HEK293 (cell line): ENCODE data around the gene RWDD1.

Experiments used
- CTCF ChIA-PET: fragments of 350-600 bp; formaldehyde crosslinking; extraction: SDS; loops from one replicate; lab custom pipeline; 2021; ENCODE audit warnings: antibody characterized with exemption; lab: Yijun Ruan, JAX
- POLR2A ChIA-PET: fragments of 300-600 bp; formaldehyde crosslinking; extraction: SDS; loops from one replicate; lab custom pipeline; 2020; ENCODE audit warnings: antibody characterized with exemption, inconsistent platforms; lab: Yijun Ruan, JAX
- H3K27ac ChIP-seq: fragments of 200-500 bp; sonication (Bioruptor generic); 2 replicates; pipeline ENCODE4 v1.5.1; 2014; ENCODE audit warnings: low read depth, low read length, control low read depth, inconsistent platforms; ENCODE audit errors: extremely low read depth
- H3K36me3 ChIP-seq, 2 experiments: fragments of 200-500 bp in 1 of 2; sonication (Bioruptor generic) in 1 of 2; 1 replicate in 1 of 2; 2 replicates in 1 of 2; pipeline ENCODE4 v1.5.1; 2014 to 2017; ENCODE audit warnings: inconsistent platforms in 2 of 2, low read length in 2 of 2; ENCODE audit not compliant: control insufficient read depth in 2 of 2, insufficient read depth in 1 of 2
- H3K4me1 ChIP-seq: fragments of 200-500 bp; sonication (Bioruptor generic); 2 replicates; pipeline ENCODE4 v1.5.1; 2014; ENCODE audit warnings: mild to moderate bottlenecking, low read length, inconsistent platforms; ENCODE audit not compliant: control insufficient read depth, insufficient read depth
- H3K4me3 ChIP-seq: 2 replicates; pipeline ENCODE4 v1.5.1; 2011; ENCODE audit warnings: low read depth, mild to moderate bottlenecking, control low read depth, low read length, moderate library complexity
- H3K9me3 ChIP-seq: fragments of 200-500 bp; sonication (Bioruptor generic); 2 replicates; pipeline ENCODE4 v1.5.1; 2014; ENCODE audit warnings: low read depth, low read length, inconsistent platforms; ENCODE audit not compliant: control insufficient read depth, insufficient read depth
- CTCF ChIP-seq: fragments of 450-650 bp; formaldehyde crosslinking; IDR thresholded peaks from 2 replicates; pipeline ENCODE4 v1.5.1; 2016; ENCODE audit warnings: missing biosample characterization, missing genetic modification characterization
- GLIS1 ChIP-seq: fragments of 450-650 bp; formaldehyde crosslinking; IDR thresholded peaks from 2 replicates; pipeline ENCODE4 v1.5.1; 2016; ENCODE audit warnings: missing biosample characterization, missing genetic modification characterization
- HIC1 ChIP-seq: fragments of 450-650 bp; formaldehyde crosslinking; IDR thresholded peaks from 2 replicates; pipeline ENCODE4 v1.5.1; 2016; ENCODE audit warnings: missing biosample characterization, missing genetic modification characterization
- KLF17 ChIP-seq: fragments of 450-650 bp; formaldehyde crosslinking; IDR thresholded peaks from 2 replicates; pipeline ENCODE4 v1.5.1; 2016; ENCODE audit warnings: missing biosample characterization, missing genetic modification characterization
- KLF7 ChIP-seq: fragments of 450-650 bp; formaldehyde crosslinking; IDR thresholded peaks from 2 replicates; pipeline ENCODE4 v1.5.1; 2016; ENCODE audit warnings: missing biosample characterization, missing genetic modification characterization, borderline replicate concordance
- OSR2 ChIP-seq: fragments of 450-650 bp; formaldehyde crosslinking; IDR thresholded peaks from 2 replicates; pipeline ENCODE4 v1.5.1; 2016; ENCODE audit warnings: missing biosample characterization, missing genetic modification characterization
- SCRT2 ChIP-seq: fragments of 450-650 bp; formaldehyde crosslinking; IDR thresholded peaks from 2 replicates; pipeline ENCODE4 v1.5.1; 2016; ENCODE audit warnings: missing biosample characterization, missing genetic modification characterization
- SP3 ChIP-seq: fragments of 450-650 bp; formaldehyde crosslinking; IDR thresholded peaks from 2 replicates; pipeline ENCODE4 v1.5.1; 2016; ENCODE audit warnings: missing biosample characterization, missing genetic modification characterization
- YY2 ChIP-seq: fragments of 450-650 bp; formaldehyde crosslinking; IDR thresholded peaks from 2 replicates; pipeline ENCODE4 v1.5.1; 2016; ENCODE audit warnings: missing biosample characterization, missing genetic modification characterization
- ZFP3 ChIP-seq: fragments of 450-650 bp; formaldehyde crosslinking; IDR thresholded peaks from 2 replicates; pipeline ENCODE4 v1.5.1; 2016; ENCODE audit warnings: low read depth, missing biosample characterization, missing genetic modification characterization
- ZFP37 ChIP-seq: fragments of 450-650 bp; formaldehyde crosslinking; IDR thresholded peaks from 2 replicates; pipeline ENCODE4 v1.5.1; 2016; ENCODE audit warnings: missing biosample characterization, missing genetic modification characterization
- ZNF133 ChIP-seq: fragments of 450-650 bp; formaldehyde crosslinking; IDR thresholded peaks from 2 replicates; pipeline ENCODE4 v1.5.1; 2016; ENCODE audit warnings: missing biosample characterization, missing genetic modification characterization
- ZNF248 ChIP-seq: fragments of 450-650 bp; formaldehyde crosslinking; IDR thresholded peaks from 2 replicates; pipeline ENCODE4 v1.5.1; 2017; ENCODE audit warnings: missing biosample characterization, missing genetic modification characterization
- ZNF302 ChIP-seq: fragments of 450-650 bp; formaldehyde crosslinking; IDR thresholded peaks from 2 replicates; pipeline ENCODE4 v1.5.1; 2016; ENCODE audit warnings: missing biosample characterization, missing genetic modification characterization, low read depth
- ZNF311 ChIP-seq: fragments of 450-650 bp; formaldehyde crosslinking; IDR thresholded peaks from 2 replicates; pipeline ENCODE4 v1.5.1; 2017; ENCODE audit warnings: missing biosample characterization, missing genetic modification characterization, borderline replicate concordance
- ZNF362 ChIP-seq: fragments of 450-650 bp; formaldehyde crosslinking; IDR thresholded peaks from 2 replicates; pipeline ENCODE4 v1.5.1; 2016; ENCODE audit warnings: missing biosample characterization, missing genetic modification characterization
- ZNF426 ChIP-seq: fragments of 450-650 bp; formaldehyde crosslinking; IDR thresholded peaks from 2 replicates; pipeline ENCODE4 v1.5.1; 2017; ENCODE audit warnings: missing biosample characterization, missing genetic modification characterization, mild to moderate bottlenecking, inconsistent platforms, moderate library complexity
- ZNF530 ChIP-seq: fragments of 450-650 bp; formaldehyde crosslinking; IDR thresholded peaks from 2 replicates; pipeline ENCODE4 v1.5.1; 2016; ENCODE audit warnings: low read depth, missing biosample characterization, missing genetic modification characterization
- ZNF548 ChIP-seq: fragments of 450-650 bp; formaldehyde crosslinking; IDR thresholded peaks from 2 replicates; pipeline ENCODE4 v1.5.1; 2016; ENCODE audit warnings: missing biosample characterization, missing genetic modification characterization
- ZNF639 ChIP-seq: fragments of 450-650 bp; formaldehyde crosslinking; IDR thresholded peaks from 2 replicates; pipeline ENCODE4 v1.5.1; 2016; ENCODE audit warnings: missing biosample characterization, missing genetic modification characterization
- ZNF707 ChIP-seq: fragments of 450-650 bp; formaldehyde crosslinking; IDR thresholded peaks from 2 replicates; pipeline ENCODE4 v1.5.1; 2016; ENCODE audit warnings: missing biosample characterization, missing genetic modification characterization
- ZNF776 ChIP-seq: fragments of 450-650 bp; formaldehyde crosslinking; IDR thresholded peaks from 2 replicates; pipeline ENCODE4 v1.5.0; 2017; ENCODE audit warnings: missing biosample characterization, missing genetic modification characterization, borderline replicate concordance
- ZNF830 ChIP-seq: fragments of 450-650 bp; IDR thresholded peaks from 2 replicates; pipeline ENCODE4 v1.5.0; 2018; ENCODE audit warnings: missing biosample characterization, missing genetic modification characterization, low read depth, mild to moderate bottlenecking, moderate library complexity
- ZSCAN16 ChIP-seq: fragments of 450-650 bp; formaldehyde crosslinking; IDR thresholded peaks from 2 replicates; pipeline ENCODE4 v1.5.1; 2016; ENCODE audit warnings: missing biosample characterization, missing genetic modification characterization

RWDD1 gene

GRCh38 chr6:116556065-116556464 is 15.2 kb upstream of the RWDD1 start (continued):
- TF ChIP-seq ZNF639 (tag by site-specific recombination) (no peak), ZNF133 (tag by site-specific recombination) (no peak), SP3 (tag by site-specific recombination) (no peak), ZFP3 (tag by site-specific recombination) (no peak), GLIS1 (tag by site-specific recombination) (no peak), YY2 (no peak), ZNF707 (tag by site-specific recombination) (no peak), ZNF311 (no peak), ZFP37 (tag by site-specific recombination) (no peak)

GRCh38 chr6:116556814-116557415 is 14.4 kb upstream of the RWDD1 start:
- Histone ChIP-seq H3K9me3 (no peaks in the 10 kb centered on the region), H3K4me1 (peaks cover 4% of the 10 kb centered on the region; the same call in 1 of the 2 replicates), H3K27ac (no peak overlapping the region), H3K4me3 (no peak overlapping the region), H3K36me3 (no peaks in the 10 kb centered on the region)
- ChIA-PET POLR2A (interaction anchor here (1.5 kb wide), 1 partner anchor 14 kb away, joined by 3 read pairs; the partner anchor contains the start of gene RWDD1), CTCF (interaction anchor here (1.3 to 4.9 kb wide), 4 partner anchors 17 to 288 kb away, joined by 3 to 63 read pairs (median 12); no protein-coding TSS in a partner anchor)
- TF ChIP-seq ZFP37 (tag by site-specific recombination) (no peak), ZNF362 (tag by site-specific recombination) (no peak), CTCF (tag by site-specific recombination) (no peak), SCRT2 (tag by site-specific recombination) (peak; percentile 43; the same call in 1 of the 2 replicates), ZNF830 (no peak), ZNF548 (tag by site-specific recombination) (no peak), ZNF776 (tag by site-specific recombination) (no peak)

- Histone ChIP-seq H3K27ac (no peak overlapping the region), H3K36me3 (no peaks in the 10 kb centered on the region), H3K9me3 (no peaks in the 10 kb centered on the region), H3K4me1 (peaks cover 4% of the 10 kb centered on the region; the same call in 1 of the 2 replicates), H3K4me3 (no peak overlapping the region)
- ChIA-PET CTCF (interaction anchor here (0.6 to 7.0 kb wide), 8 partner anchors 18 to 289 kb away, joined by 3 to 159 read pairs (median 10); partner anchors contain the start of gene CALHM5), POLR2A (interaction anchor here (1.5 kb wide), 1 partner anchor 13 kb away, joined by 3 read pairs; the partner anchor contains the start of gene RWDD1)
- TF ChIP-seq SCRT2 (tag by site-specific recombination): no peak
- no peak for TF ChIP-seq SP3 (tag by site-specific recombination)
- TF ChIP-seq HIC1 (tag by site-specific recombination): no peak
- peak; percentile 68 for TF ChIP-seq OSR2
- no peak for TF ChIP-seq ZNF302
- no peak for TF ChIP-seq ZSCAN16
- TF ChIP-seq ZNF426 (tag by site-specific recombination): no peak
- no peak for TF ChIP-seq ZNF248
- no peak for TF ChIP-seq KLF17 (tag by site-specific recombination)
- TF ChIP-seq KLF7 (tag by site-specific recombination): no peak
- TF ChIP-seq ZNF530 (tag by site-specific recombination): no peak
Measured at GRCh38 chr6:116557893-116558292, 13.4 kb upstream of the RWDD1 start.
